GM12864 (cell line): Measurements from ENCODE around the gene TMSB10.

Experiments
- DNase-seq: peaks from one replicate; pipeline ENCODE4 v3.0.0-alpha.2; 2011; ENCODE audit warnings: low read depth
- H3K4me3 ChIP-seq: 2 replicates; pipeline ENCODE4 v1.5.1; 2011; ENCODE audit warnings: mild to moderate bottlenecking, low read depth, low read length, control low read depth
- TF ChIP-seq, protein P1 (sequence below): IDR thresholded peaks from 2 replicates; pipeline ENCODE4 v1.5.1; 2011; ENCODE audit warnings: low read depth, mild to moderate bottlenecking, moderate library complexity, low read length, control low read depth, inconsistent platforms; ENCODE audit errors: missing control alignments

The TMSB10 gene

DNA sequence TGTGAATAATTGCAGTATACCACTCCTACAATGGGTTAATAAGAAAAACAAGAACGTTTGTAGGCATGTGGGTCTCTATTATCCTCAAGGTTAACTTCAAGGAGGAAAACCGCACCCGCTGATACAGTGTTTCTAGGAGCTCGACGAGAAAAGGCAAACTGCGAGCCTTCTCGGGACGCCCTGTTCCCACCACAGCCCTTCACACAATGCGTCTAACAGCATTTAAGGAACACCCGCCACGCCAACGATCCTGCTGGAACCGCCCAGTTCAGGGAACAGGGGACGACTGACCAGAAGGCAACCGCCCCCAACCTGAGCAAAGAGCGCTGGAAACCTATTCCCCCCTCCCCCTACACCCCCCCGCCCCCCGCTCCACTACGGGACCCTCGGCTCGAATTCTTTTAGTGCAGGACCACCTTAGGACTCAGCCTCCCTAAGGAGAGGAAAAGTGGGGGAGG is 710 bp upstream of the TMSB10 start:
- DNase-seq, result no peak
- TF ChIP-seq, protein P1, sequence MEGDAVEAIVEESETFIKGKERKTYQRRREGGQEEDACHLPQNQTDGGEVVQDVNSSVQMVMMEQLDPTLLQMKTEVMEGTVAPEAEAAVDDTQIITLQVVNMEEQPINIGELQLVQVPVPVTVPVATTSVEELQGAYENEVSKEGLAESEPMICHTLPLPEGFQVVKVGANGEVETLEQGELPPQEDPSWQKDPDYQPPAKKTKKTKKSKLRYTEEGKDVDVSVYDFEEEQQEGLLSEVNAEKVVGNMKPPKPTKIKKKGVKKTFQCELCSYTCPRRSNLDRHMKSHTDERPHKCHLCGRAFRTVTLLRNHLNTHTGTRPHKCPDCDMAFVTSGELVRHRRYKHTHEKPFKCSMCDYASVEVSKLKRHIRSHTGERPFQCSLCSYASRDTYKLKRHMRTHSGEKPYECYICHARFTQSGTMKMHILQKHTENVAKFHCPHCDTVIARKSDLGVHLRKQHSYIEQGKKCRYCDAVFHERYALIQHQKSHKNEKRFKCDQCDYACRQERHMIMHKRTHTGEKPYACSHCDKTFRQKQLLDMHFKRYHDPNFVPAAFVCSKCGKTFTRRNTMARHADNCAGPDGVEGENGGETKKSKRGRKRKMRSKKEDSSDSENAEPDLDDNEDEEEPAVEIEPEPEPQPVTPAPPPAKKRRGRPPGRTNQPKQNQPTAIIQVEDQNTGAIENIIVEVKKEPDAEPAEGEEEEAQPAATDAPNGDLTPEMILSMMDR, result no peak
- peak overlapping the region; percentile 89 for H3K4me3 ChIP-seq

DNA sequence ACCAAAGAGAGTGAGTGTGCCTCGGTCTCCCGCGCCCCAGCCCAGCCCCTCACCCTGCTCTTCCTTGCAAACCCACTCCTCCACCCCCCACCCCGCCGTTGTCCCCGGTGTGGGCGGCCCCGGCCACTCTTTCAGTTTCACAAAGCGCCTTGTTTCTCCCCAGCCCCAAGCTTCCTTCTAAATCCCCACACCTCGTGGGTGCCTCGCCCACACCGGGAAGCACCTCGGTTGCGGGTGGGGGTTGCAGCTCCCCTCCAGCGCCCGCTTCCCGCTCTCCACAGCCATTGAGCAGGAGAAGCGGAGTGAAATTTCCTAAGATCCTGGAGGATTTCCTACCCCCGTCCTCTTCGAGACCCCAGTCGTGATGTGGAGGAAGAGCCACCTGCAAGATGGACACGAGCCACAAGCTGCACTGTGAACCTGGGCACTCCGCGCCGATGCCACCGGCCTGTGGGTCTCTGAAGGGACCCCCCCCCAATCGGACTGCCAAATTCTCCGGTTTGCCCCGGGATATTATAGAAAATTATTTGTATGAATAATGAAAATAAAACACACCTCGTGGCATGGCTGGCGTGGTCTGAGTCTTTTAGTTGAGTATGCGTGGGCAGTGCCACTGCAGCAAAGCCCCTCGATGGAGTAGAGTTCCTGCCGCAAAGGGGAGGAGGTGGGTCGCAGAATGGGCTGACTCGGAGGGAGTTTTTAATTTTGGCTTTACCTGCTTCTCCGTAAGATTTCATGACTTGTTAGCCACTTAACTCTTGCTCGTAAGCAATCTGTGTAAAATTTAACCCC is 848 bp downstream of the TMSB10 start:
- H3K4me3 ChIP-seq, result peak overlapping the region; percentile 89
- TF ChIP-seq, protein P1, result no peak
- no peak for DNase-seq

DNA sequence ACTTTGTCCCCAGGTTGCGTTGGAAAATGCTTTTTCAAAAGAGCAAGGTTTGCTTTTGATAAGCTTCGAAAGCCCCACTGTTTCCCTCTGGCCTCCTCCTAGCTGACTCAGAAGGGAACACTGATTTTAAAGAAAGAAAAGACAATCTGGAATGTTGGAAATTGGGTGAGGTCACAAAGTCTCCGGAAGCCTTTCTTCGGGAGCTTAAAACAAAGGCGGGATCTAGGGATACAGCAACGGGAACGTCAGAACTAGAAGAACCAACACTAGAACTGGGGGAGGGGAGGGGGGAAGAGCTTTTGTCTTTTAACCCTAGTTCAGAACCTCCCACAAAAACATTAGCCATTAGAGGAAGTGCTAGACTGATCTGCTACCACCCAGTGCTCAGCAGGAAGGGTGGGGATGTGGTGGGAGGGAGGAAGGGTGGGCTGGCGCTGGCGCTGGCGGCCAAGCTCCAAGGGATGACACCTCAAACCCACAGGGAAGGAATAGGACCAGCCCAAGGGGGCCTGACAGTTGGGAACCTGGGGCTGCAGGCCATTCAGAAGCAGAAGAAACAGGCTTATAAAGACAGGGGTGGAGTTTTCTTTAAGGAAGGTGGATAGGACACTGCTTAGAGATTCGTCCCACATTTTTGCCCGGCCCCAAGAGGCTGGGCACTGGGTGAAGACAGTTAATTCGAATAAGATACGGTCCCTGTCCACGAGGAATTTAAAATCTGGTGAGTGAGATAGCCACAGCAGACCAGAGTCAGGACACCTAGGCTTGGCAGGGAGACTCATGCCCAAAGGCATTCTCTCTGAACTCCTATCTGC is 1.7 kb downstream of the TMSB10 start:
- DNase-seq, result no peak
- TF ChIP-seq, protein P1, result no peak
- peak overlapping the region; percentile 89 for H3K4me3 ChIP-seq

DNA sequence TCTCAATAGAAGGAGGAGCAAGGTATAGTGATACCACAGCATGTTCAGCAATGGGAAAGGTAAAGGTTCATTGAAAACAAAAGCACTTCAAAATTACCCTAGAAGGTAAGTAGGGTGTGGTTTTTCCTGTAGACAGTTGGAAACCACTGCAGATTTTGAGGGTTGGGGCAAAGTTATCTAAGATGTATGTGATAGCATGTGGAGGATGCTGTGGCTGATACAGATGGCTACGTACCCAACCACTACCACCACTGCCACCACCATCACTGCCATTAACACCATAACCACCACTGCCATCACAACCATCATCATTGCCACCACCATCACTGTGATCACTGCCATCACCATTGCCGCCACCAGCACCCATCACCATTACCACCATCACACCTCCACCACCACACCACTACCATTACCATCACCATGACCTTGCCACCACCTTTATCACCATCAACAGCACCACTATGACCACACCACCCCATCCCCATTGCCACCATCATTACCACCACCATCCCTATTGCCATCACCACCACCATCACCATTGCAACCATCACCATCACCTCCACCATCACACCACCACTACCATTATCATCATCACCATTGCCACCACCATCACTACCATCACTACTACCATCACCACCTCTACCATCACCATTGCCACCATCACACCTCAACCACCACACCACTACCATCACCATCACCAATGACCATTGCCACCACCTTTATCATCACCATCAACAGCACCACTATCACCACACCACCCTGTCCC is 3.7 kb downstream of the TMSB10 start:
- no peak for DNase-seq
- TF ChIP-seq, protein P1, result no peak
- H3K4me3 ChIP-seq, result no peak overlapping the region

DNA sequence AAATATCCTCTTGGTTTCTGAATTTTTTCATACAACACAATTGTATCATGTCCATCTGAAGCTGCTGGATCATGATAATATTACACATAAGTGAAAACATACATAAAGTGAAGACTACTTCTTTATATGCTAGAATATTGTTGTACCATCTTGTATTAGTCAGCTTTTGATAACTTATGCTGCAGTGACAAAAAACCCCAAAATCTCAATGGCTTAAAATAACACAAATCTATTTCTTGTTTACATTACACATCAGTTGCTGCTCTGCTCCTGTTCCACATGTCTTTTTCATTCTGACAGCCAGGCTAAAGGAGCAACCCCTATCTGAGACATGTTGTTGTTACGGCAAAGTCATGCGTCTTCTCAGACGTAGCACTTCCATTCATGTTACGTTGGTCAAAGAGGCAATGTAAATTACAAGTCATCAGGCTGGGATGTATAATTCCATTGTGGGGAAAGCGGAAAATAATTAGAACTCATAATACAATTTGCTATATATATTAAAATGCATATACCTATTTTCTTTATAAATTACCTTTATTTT is 5.8 kb downstream of the TMSB10 start:
- TF ChIP-seq, protein P1, result no peak
- DNase-seq, result no peak
- H3K4me3 ChIP-seq, result no peak overlapping the region

DNA sequence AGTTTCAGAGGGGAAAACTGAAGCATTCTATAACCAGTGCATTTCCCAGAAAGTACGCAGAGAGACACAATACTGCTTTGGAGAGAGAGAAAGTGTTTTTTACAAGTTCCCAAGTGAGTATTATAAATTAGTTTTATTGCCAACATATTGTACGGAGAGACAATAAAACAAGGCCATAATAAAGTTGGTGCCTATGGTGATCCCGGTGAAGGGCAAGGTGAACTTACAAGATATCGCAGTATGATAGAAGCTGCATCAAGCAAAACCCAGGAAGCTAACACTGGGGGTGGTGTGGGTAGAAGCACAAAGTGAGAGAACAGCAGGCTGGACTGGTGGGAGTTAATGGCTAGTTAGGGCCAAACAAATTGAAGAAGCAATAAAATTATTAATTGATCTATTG is 7.5 kb downstream of the TMSB10 start:
- DNase-seq, result no peak
- H3K4me3 ChIP-seq, result no peak overlapping the region
- TF ChIP-seq, protein P1, result no peak
